OCI-LY3 (cell line): Measurements from ENCODE around the gene HOXC11.
A peak's percentile ranks its signal among the peaks of the same experiment; 100 is the strongest.

Experiments used
- H2AFZ ChIP-seq: fragments of 200-600, 300-600 bp; shearing (Covaris generic); 2 replicates; pipeline ENCODE4 v1.6.0; 2014; ENCODE audit warnings: antibody characterized with exemption, low read depth, low read length
- H3K27ac ChIP-seq: fragments of 200-600, 300-600 bp; sonication (generic); 2 replicates; pipeline ENCODE4 v1.5.1; 2014; ENCODE audit warnings: mild to moderate bottlenecking, low read length, moderate library complexity, mixed read lengths
- H3K27me3 ChIP-seq: fragments of 200-600, 300-600 bp; sonication (generic); 2 replicates; pipeline ENCODE4 v1.6.1; 2014; ENCODE audit warnings: low read depth, low read length, mixed read lengths
- H3K36me3 ChIP-seq: fragments of 200-600, 300-600 bp; sonication (generic); replicated peaks from 2 replicates; pipeline ENCODE3; 2014; ENCODE audit warnings: low read depth, low read length, mixed read lengths
- H3K4me1 ChIP-seq: fragments of 300-600, 200-600 bp; sonication (generic); 2 replicates; pipeline ENCODE4 v1.6.1; 2014; ENCODE audit warnings: low read length, mixed read lengths
- H3K4me2 ChIP-seq: fragments of 200-600, 300-600 bp; sonication (generic); 2 replicates; pipeline ENCODE4 v1.6.1; 2014; ENCODE audit warnings: low read length, mixed read lengths
- H3K4me3 ChIP-seq: fragments of 300-600, 200-600 bp; sonication (generic); 2 replicates; pipeline ENCODE4 v1.5.1; 2014; ENCODE audit warnings: antibody characterized with exemption, mild to moderate bottlenecking, low read length, moderate library complexity
- H3K79me2 ChIP-seq: fragments of 300-600, 200-600 bp; shearing (Covaris generic); 2 replicates; pipeline ENCODE4 v1.6.1; 2014; ENCODE audit warnings: mild to moderate bottlenecking, low read length, mixed read lengths
- H3K9ac ChIP-seq: fragments of 300-600, 200-600 bp; shearing (Covaris generic); 2 replicates; pipeline ENCODE4 v1.6.0; 2014; ENCODE audit warnings: mild to moderate bottlenecking, low read length, moderate library complexity
- H3K9me3 ChIP-seq: fragments of 200-600, 300-600 bp; shearing (Covaris generic); 2 replicates; pipeline ENCODE4 v1.6.1; 2014; ENCODE audit warnings: low read length, mixed read lengths; ENCODE audit not compliant: insufficient read depth
- H4K20me1 ChIP-seq: fragments of 200-600, 300-600 bp; sonication (generic); 2 replicates; pipeline ENCODE4 v1.6.1; 2016; ENCODE audit warnings: low read length, mixed read lengths; ENCODE audit not compliant: insufficient read depth
- CTCF ChIP-seq: fragments of 200-600, 300-600 bp; sonication (generic); IDR thresholded peaks from 2 replicates; pipeline ENCODE4 v1.5.1; 2014; ENCODE audit warnings: antibody characterized with exemption, low read length, low read depth
- EZH2phosphoT487 ChIP-seq: fragments of 200-600 bp; shearing (Covaris generic); IDR thresholded peaks from 2 replicates; pipeline ENCODE4 v1.6.1; 2018; ENCODE audit warnings: antibody characterized with exemption, mixed run types, low read depth

Gene HOXC11

GRCh38 chr12:53983568-53983949 is 10.6 kb downstream of the HOXC11 start:
- H3K27me3 ChIP-seq, result no peaks in the 10 kb centered on the region

GRCh38 chr12:53983950-53984572 is 11.1 kb downstream of the HOXC11 start:
- Histone ChIP-seq H3K27ac (no peak overlapping the region), H2AFZ (peak overlapping the region; percentile 68; the same call in 1 of the 2 replicates), H3K4me2 (peak overlapping the region; percentile 85), H3K27me3 (no peaks in the 10 kb centered on the region), H3K9me3 (no peaks in the 10 kb centered on the region), H3K36me3 (no peaks in the 10 kb centered on the region), H4K20me1 (no peaks in the 10 kb centered on the region), H3K4me3 (peak overlapping the region; percentile 77), H3K4me1 (peaks cover 59% of the 10 kb centered on the region), H3K9ac (peak overlapping the region; percentile 65), H3K79me2 (no peaks in the 10 kb centered on the region)
- TF ChIP-seq CTCF (no peak), EZH2phosphoT487 (no peak)

More at GRCh38 chr12:53983568-53983949, 10.6 kb downstream of the HOXC11 start:
- H3K79me2 ChIP-seq, result no peaks in the 10 kb centered on the region
- H3K27ac ChIP-seq, result no peak overlapping the region
- no peak overlapping the region for H2AFZ ChIP-seq
- H3K9me3 ChIP-seq, result no peaks in the 10 kb centered on the region
- H3K4me1 ChIP-seq, result peaks cover 54% of the 10 kb centered on the region
- H3K36me3 ChIP-seq, result no peaks in the 10 kb centered on the region
- H3K4me3 ChIP-seq, result peak overlapping the region; percentile 77
- TF ChIP-seq EZH2phosphoT487 (no peak), CTCF (no peak)
- H3K9ac ChIP-seq, result no peak overlapping the region
- H3K4me2 ChIP-seq, result peak overlapping the region; percentile 85
- no peaks in the 10 kb centered on the region for H4K20me1 ChIP-seq

GRCh38 chr12:53984901-53985691 is 12.2 kb downstream of the HOXC11 start, which contains the start of gene HOXC10:
Gene HOXC10, plus strand, starts transcription at chr12:53985146. Its CDS starts 114 bp downstream, at chr12:53985260.
- Histone ChIP-seq H3K9ac (peak within 1 kb of the TSS; percentile 65), H3K4me2 (peak within 1 kb of the TSS; percentile 92), H3K27ac (no peak within 1 kb of the TSS), H3K79me2 (no peaks in the 10 kb centered on the region), H2AFZ (peak within 1 kb of the TSS; percentile 86), H4K20me1 (no peaks in the 10 kb centered on the region), H3K36me3 (no peaks in the 10 kb centered on the region), H3K4me1 (peaks cover 61% of the 10 kb centered on the region), H3K27me3 (no peaks in the 10 kb centered on the region), H3K9me3 (no peaks in the 10 kb centered on the region), H3K4me3 (peak within 1 kb of the TSS; percentile 77)
- TF ChIP-seq CTCF, result peak; percentile 77
- no peak for TF ChIP-seq EZH2phosphoT487

- no peak overlapping the region for H3K4me2 ChIP-seq
- H3K9me3 ChIP-seq, result no peaks in the 10 kb centered on the region
- no peak overlapping the region for H3K27ac ChIP-seq
- no peaks in the 10 kb centered on the region for H3K36me3 ChIP-seq
- H3K27me3 ChIP-seq, result 0 out of 2 replicates have a peak, but pooled peaks cover 2% of the 10 kb centered on the region
- H3K4me1 ChIP-seq, result peaks cover 61% of the 10 kb centered on the region
- no peaks in the 10 kb centered on the region for H4K20me1 ChIP-seq
- no peak overlapping the region for H2AFZ ChIP-seq
- H3K4me3 ChIP-seq, result no peak overlapping the region
- no peaks in the 10 kb centered on the region for H3K79me2 ChIP-seq
- no peak overlapping the region for H3K9ac ChIP-seq
- TF ChIP-seq EZH2phosphoT487 (no peak), CTCF (no peak)
These were observed 12.7 kb downstream of the HOXC11 start for GRCh38 chr12:53985692-53985993.
